Liver (tissue), 3 donors: ENCODE results near the gene TMEM120B.

Source experiments
- CTCF ChIP-seq: fragments of 150-350 bp; IDR thresholded peaks from 2 replicates; pipeline ENCODE4 v1.5.1; 2017; ENCODE audit warnings: improper control_type of control experiment, low read depth, low read length; ENCODE audit not compliant: missing input control
- GABPA ChIP-seq, 2 donors: IDR thresholded peaks in 1 of 2; conservative IDR thresholded peaks in 1 of 2; 2 replicates each; pipeline ENCODE4 v1.6.1; 2016; ENCODE audit warnings: antibody characterized with exemption in 2 of 2, mild to moderate bottlenecking in 1 of 2, moderate library complexity in 1 of 2
- MAX ChIP-seq: IDR thresholded peaks from 2 replicates; pipeline ENCODE4 v1.6.1; 2016; ENCODE audit warnings: antibody characterized with exemption
- REST ChIP-seq: IDR thresholded peaks from 2 replicates; pipeline ENCODE4 v1.6.1; 2016; ENCODE audit warnings: antibody characterized with exemption, mild to moderate bottlenecking
- RXRA ChIP-seq, 2 donors: IDR thresholded peaks; 2 replicates each; pipeline ENCODE4 v1.6.1; 2017 to 2018; ENCODE audit warnings: antibody characterized with exemption in 2 of 2, mild to moderate bottlenecking in 1 of 2
- YY1 ChIP-seq: IDR thresholded peaks from 2 replicates; pipeline ENCODE4 v1.6.1; 2016; ENCODE audit warnings: antibody characterized with exemption, mild to moderate bottlenecking
- donor health status: healthy.
- donor health status: healthy.

GRCh38 chr12:121829250-121829918, 116.8 kb downstream of the TMEM120B start:
- TF ChIP-seq REST (no peak), CTCF (no peak), GABPA (IDR thresholded peaks at IDR 0.05 in 1 of 2, conservative IDR thresholded peaks at IDR 0.05 in 1 of 2) (no peak), MAX (no peak), YY1 (no peak), RXRA (IDR thresholded peaks at IDR 0.05) (no peak)
